ENCODE data around the gene FHIT.
A peak's percentile ranks its signal among the peaks of the same experiment; 100 is the strongest.

FHIT gene

DNA sequence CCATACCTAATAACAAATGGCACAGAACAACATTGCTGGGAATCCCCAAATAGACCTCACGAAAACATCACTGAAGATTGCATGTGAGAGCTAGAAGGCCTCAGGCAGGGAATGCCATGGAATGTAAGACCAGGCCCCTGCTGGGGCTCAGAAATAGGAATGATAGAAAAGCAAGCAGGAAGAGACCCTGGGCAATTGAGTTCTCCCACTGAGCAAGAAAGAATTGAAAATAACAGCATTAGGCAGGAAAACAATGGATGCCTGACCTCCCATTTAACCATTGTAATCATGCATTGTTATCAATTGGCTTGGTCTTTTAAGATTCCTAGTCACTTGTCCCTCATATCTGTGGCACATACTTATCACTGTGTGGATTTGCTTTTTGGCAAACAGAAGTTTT is 581.6 kb downstream of the FHIT start:
- no peak for DNase-seq

DNA sequence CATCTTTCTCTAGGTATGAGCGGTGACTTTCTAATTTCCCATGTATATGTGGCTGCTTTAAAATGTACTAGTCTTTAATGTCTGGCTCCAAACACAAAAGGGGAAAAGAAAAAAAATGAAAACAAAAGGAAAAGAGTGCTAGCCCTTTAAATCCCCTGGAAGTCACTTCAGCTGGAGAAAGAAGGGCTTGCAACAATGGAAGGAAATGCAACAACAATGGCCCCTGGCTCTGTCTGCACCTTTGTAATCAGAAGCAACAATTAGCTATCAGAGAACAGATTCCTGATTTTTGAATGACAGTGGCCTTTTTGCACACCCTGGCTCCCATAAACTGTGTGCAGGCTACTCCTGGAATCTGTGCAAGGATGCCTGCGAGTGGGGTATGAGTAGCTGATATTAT is 591.2 kb downstream of the FHIT start:
- no peak for DNase-seq

DNA sequence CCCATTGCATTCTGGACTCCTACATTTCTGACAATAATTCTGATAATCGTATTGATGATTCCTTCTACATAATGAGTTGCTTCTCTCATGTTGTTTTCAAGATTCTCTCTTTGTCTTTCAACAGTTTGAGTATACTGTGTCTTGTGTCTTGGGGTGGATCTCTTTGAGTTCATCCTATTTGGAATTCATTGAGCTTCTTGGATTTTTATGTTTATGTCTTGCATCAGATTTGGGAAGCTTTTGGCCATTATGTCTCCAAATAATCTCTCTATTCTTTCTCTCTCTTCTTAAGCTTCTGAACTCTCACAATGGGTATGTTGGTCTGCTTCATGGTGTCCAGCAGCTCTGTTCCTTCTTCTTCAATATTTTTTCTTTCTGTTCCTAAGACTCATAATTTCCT is 592.2 kb downstream of the FHIT start:
- DNase-seq, result no peak

DNA sequence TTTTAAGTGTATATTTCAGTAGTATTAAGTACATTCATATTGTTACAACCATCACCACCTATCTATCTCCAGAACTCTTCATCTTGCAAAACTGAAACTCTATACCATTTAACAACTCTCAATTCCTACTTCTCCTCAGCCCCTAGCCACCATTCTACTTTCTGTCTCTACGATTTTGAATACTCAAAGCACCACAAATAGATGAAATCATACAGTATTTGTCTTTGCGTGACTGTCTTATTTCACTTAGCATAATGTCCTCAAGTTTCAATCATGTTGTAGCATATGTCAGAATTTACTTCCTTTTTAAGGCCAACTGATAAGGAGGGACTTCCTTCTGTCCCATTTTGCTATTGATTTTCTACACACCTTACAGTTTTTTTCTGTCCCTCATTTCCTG is 593.3 kb downstream of the FHIT start:
- no peak for DNase-seq

DNA sequence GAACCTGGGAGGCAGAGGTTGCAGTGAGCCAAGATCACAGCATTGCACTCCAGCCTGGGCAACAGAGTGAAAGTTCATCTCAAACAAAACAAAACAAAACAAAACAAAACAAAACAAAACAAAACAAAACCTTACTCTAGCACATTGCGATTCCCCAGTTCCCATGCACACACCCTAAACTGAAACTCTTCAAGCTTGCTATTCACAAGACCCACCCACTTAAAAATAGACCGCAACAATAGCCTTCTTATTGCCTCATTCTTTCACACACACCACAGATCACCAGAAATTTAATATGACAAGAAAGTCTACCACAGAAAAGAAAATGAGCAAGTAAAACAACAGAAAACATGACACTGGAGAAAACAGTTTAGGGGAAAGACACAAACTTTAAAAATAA is 598.4 kb downstream of the FHIT start:
- DNase-seq, result no peak

DNA sequence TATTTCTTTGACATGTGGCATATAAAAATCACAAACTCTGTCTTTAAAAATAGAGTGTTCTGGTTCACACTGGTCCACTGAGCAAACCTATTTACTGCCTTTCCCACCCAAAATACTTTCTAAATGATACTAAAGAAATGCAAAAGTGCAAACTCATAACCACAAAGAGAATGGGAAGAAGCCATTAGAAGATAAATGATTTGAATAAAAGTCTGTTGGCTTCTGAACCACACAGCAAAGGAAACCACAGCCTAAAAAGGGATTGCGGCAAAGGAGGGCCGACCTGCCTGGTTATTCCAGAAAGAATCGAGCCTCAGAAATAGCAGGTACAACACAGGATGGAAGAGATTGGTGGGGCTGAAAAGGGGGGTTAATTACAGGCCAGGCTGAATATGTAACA is 599.5 kb downstream of the FHIT start:
- no peak for DNase-seq

DNA sequence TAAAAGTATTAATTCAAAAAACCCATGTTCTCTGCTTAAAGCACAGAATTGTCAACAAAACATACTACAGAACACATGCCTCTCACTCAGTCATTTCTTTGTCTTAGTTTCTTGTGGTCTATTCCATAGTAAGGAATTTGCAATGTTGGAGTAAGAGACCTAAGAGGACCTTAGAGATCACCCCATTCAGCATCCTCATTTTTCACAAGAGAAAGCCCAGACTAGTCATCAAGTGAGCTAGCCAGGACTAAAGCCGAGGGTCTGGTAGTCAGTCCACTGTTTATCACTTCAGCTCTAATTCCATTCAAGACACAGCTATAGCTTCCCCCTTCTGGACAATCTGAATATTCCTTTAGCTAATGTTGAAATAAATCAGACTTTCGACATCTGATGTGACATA is 601.1 kb downstream of the FHIT start:
- DNase-seq, result no peak

DNA sequence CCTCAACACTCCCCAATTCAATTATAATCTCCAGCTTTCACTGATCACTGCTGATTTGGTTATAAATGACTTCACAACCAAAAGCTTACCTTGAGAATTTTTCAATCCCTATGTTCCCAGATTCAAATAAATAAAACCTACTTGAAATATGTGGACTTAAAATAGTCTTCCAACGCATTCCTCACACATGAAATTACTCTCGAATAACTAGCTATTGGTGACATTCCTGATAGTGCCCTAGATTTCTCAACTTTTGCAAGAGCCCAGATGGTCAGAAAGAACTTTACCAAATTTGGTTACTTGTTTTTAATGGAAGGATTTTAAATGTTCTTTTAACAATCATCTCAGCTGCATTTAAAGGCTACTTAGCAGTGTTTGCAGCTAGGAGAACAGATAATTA is 605.5 kb downstream of the FHIT start:
- no peak for DNase-seq

DNA sequence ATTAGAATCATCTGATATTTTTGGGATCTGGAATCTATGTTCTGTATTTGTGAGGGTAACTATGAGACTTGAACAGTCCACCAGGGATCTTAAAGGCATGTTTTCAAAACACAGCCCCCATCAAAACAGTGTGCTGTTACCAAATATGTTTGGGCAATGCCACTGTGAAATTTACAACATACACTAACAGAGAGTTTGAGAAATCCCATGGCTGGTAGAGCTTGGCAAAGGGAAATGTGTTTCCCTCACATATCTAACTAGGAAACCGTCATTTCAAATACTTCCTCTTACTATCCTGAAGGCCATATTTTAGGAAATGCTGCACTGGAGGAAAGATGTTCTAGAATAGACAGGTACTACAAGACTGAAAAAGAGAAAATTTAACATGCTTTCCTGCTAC is 607.4 kb downstream of the FHIT start:
- no peak for DNase-seq

DNA sequence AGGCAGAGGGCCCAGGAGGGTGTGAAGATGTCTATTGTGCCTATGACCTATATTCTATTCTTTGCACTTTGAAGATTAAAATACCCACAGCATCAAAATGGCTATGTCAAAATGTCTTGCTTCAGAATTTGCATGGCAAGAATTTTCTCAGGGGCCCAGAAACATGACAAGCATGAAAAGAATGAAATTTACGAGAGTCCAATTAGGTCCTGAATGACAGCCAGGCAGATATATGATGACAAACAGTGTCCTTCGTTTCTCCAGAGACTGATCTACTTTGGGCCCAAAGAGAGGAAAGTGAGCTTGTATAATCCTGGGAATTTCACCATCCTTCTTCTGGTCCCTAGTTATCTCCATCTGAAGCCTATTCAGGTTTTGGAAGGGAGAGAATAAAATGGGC is 609.9 kb downstream of the FHIT start:
- no peak for DNase-seq

DNA sequence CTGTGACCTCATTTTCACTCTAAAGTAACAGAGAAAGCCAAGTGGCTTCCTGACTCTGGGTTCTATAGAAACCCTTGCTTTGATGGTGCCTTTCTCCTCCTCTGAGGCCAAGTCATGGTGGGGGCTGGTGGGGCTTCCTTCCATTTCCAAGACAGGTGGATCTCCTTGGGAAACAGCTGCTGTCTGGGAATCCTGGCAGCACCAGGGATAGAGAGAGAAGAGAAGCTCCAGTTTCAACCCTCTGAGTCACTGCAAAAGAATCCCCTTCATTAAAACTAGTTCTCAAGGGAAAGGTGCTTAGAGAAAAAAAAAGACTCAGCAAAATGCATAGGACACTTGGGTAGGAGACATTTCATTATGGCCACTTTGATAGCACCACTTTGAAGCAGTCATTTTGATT is 614.4 kb downstream of the FHIT start:
- no peak for DNase-seq

DNA sequence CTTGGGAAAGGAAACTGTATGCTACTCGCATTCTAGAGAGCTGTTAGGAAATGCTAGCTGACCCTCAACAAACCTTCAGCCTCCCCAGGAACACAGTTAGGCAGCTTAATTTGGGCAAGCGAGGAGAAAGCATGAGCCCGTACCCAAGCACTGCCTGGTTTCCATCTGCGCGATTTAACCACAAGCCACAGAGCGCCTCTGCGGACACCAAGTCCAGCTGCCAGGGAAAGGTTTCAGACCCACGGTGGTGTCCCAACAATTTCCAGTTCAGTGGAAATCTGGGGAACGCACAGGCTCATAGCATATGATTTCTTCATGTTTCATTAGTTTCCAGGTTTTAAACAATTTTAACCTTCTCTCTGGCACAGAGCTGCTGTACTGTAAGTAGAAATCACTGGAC is 617.6 kb downstream of the FHIT start:
- no peak for DNase-seq

DNA sequence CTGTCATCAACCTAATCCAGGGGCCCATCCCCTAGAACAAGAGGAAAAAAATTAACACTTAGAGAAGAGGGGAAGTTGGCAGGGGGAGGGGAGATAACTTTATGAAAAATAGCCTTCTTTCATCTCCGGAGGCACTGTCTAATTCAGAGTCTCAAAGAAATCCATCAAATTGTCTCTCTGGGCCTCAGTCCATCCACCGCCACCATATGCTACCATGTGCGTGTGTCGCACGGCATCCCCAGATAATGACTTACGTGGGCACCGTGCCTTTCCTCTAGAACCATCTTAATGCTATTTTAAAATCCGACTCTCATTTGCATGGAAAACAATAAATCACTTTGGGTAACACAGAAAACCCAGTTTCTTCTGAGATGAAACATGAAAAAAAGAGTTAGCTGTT is 619.7 kb downstream of the FHIT start:
- DNase-seq, result no peak

DNA sequence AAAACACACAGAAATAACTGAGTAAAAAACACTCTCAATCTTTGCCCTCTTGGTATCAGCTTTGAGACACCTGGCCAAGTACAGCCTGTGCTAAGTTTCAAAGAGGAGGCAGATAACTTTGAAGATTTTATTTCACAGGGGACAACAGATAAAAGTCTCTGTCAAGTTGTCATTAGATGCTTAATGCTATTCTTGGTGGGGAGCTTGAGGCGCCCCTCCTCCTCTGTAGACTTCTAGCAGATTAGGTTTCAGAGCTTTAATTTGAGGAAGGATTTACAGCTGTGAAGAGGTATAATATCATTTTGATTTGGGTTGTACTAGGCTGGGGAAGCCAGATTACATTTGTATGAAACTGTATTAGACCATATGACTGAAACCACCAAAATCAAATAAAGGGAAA is 620.3 kb downstream of the FHIT start:
- DNase-seq, result no peak

DNA sequence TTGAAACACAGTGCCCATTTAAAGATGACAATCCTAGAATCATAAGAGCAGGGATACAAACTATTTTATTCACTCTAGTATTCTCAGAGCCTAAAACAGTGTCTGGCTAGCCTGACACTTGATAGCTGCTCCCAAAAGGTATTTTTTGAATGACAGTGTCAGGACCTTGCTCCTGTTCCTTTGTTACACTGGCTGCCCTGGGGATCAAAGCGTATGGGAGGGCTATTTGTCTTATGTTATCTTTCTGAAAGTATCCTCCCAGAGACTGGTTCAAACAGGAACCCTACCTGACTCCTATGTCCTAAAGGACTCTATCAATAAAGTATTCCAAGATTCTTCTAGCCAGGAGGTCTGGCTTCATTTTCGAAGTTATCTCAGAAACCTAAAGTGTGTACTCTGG is 621.4 kb downstream of the FHIT start:
- no peak for DNase-seq

DNA sequence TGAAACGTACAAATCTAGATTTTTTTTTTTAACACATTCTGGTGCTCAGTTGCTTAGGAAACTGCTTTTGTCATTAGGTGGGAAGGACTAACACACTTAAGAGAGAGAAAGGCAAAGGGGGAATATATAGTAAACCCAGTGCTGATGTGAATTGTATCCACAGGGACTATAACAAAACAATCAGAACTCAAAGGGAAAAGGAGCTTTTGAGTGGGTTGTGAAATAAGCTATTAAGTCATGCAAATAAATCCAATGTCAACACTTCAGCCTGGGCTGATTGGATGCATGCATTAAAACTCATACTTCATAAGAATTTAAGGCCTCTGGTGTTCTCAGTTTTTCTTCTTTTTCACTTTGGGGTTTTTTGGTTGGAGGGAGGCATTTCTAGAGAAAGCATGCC is 628.9 kb downstream of the FHIT start:
- no peak for DNase-seq

DNA sequence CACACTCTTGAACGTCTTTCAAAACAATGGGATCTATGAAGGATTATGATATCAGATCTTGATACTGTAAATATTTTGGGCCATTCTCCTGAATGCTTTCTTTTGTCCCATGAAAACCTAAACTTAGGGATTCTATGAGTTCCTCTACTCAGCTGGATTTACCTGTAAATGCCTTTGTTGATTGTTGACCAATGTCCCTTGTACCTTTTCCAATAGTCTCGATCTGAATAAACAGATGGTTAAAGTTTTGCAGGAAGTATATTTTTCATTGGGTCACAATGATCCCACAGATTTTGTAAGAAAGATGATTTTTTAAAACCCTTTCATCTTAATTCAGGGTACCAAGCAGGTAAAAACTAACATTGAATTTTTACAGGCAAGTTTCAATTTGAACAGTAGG is 634.1 kb downstream of the FHIT start:
- DNase-seq, result no peak

DNA sequence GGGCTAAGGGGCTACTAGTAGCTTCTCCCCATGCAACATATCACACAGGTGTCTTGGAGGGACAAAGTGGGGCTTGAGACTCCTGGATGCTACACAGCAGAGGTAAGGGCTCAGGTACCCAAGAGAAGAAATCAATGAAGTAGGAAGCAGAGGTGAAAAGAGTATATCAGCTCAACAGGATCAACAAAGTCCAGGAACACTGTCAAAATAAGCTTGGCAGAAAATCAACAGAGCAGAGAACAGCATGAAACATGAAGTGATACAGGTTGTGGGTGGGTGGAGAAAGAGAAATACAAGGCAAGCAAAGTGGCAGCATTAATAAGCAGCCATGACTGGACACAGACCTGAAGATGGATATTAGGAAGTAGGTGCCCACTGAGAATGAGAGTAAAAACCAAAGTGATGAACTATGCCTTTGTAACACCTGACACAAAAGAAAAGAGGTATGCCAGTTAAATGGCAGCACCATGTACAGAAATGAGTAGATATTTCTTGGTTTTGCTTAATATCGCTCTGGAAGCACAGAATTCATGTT is 637.4 kb downstream of the FHIT start:
- no peak for DNase-seq

DNA sequence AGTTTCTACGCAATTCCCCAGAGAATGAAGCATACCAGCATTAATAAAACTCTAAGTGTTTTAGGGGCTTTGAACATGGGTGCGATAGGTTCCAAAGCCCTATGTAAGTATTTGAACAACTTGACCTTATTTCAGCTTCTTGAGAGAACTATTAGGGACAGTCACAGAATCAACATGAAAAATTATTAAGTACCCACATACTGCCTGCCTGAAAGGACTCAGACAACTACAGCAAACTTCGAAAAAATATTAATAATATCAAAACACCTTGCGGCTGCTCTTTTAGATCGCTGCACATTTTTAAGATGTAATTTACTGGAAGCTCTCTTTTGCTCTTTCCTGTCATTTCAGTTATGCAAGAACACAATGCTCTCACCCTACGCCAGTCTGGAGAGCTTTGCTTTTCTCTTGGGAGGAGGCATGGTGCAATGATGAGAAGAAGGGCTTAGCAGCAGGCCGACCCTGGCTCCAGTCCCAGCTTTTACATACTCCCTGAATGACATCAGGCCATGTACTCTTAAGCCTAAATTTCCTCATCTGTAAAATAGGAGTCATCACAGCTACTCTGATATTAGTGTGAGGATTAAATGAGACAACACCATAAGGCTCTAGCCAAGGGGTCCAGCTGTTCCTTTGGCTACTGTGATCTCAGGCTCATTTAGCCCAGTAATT is 640.7 kb downstream of the FHIT start:
- no peak for DNase-seq

DNA sequence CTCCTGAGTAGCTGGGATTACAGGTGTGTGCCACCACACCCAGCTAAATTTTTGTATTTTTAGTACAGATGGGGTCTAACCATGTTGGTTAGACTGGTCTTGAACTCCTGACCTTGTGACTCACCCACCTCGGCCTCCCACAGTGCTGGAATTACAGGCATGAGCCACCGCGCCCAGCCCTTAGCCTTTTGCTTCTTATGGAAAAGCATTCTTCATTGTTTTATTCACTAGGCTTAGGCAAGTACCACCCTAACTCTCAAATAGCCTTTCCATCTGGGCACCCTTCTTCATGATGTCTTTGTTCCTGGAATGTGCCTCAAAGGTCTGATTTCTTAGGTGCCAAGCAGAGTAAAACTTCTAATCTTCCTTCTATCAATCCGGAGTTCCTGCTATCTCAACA is 641.8 kb downstream of the FHIT start:
- no peak for DNase-seq

DNA sequence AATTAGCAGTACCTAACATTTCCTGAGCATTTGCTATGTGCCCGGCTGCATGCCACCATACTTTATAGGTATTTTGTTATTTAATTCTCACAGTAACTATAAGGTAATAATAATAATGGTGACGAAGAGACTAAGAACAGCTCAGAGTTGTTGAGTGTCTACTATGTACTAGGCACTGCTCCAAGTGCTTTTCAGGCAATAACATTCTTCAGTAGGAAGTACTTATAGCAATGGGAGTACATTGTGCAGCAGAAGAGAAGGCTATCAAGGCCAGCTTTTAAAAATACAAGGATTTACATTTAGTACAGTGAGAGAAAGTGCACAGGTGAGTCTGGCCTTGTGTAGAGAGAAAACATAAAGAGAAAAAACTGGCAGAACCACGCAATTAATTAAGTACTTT is 647.4 kb downstream of the FHIT start:
- DNase-seq, result no peak

DNA sequence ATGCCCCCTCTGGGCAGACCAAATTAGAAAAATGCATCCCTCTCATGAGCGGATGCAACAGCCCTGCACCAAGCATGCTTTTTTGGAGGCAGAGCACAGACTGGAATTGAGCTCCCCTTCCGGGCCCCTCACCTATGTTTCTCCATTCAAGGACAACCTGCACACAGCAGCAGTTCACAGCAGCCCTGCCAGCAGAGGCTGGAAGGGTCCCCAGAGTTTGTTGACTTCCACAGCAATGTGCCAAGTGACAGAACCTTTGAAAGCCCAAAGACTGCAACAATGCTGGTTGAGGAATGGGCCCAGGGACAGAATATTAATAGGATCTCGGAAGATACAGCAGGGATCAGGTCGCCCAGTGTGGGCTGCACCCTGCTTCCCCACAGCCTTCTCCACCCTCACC is 650.4 kb downstream of the FHIT start:
- DNase-seq, result no peak

DNA sequence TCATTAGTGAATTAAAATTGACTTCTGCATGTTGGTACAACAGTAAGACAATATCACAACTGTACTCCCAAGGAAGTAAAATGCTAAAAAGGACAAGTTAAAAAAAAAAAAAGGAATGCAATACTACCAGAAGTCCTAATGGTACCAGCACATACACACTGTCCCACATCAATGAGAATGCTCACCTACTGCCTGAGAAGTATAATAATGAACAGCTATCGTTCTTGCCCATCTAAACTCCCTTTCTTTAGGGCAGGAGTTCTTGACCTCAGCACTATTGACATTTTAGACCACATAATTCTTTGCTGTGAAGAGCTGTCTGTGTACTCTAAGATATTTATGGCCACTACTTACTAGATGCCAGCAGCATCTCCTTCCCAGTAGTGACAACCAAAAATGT is 651.7 kb downstream of the FHIT start:
- no peak for DNase-seq

DNA sequence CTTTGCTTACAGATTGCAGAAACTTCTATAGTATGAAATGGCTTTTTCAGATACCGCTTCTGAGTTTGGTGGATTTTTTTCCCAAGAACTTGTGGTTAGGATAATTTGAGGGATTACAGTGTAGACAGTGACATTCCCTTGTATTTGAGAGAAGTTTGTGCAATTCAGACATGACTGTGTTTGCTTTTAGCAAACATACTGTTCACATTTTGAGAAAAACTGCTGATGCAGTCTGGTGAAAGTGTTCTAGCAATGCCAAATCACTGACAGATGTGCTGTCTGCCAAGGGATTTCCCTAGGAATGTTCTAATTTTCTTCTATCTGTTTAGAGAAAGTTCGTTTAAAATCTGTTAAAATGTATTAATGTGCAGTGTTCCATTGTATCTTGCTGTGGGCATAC is 652.6 kb downstream of the FHIT start:
- no peak for DNase-seq

DNA sequence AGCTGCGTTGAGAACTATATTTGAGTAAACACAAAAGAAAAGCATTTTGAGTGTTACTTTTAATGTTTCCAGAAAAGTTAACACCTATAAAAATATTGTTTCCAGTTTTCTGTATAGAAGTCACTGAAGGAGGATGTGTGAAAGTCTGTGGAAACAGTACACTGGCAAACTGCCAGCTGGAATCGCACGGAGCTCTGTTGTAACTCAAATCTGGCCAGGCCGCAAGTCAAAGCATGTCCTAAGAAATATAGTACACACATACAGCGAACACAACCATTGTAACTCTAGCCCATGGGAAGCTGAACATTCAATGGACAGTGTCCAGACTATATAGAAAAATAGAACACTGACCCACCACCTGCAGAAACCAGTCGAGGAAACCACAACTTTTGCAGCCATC is 657.2 kb downstream of the FHIT start:
- peak; percentile 10 for DNase-seq

DNA sequence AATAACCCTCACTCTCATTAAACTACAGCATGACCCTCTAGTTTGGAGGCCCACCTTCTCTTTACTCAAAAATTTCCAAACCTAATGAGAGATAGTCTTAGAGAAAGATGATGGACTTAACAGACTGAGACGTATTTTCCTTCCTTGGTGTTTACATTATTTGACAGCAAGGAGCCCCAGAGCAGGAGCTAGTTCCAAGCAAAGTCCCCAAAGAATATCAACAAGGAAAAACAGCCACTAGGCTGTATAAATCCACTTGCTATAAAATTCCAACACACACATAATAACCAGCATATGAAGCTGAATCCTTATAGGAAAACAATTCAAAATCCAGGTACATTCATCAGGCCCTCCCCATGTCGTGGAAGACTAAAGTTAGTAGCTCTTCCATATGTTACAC is 660.0 kb downstream of the FHIT start:
- DNase-seq, result no peak

Measured in NCI-H510A treated with DMSO at 0.1 percent for 48 hours (cell line).